ENCODE measurements around the gene SEMA3G.

The SEMA3G gene

DNA sequence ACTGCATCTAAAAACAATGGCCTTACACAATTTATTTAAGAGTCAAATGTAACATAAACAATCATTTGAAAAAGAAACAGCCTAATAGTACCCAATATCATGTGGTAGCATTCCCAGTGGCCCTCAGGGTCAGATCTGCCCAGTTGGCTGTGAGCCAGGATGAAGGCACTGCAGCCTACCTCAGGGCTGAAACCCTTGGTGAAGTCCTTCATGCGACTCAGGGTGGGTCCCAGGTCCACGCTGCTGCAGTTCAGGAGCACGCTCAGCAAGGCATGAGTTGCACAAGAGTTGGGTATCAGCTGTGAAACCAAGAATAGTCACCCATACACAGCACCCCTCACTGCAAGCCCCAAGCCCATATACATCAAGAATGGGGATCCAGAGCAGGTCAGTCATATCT, 37.1 kb downstream of the SEMA3G start:
- no peak for DNase-seq

DNA sequence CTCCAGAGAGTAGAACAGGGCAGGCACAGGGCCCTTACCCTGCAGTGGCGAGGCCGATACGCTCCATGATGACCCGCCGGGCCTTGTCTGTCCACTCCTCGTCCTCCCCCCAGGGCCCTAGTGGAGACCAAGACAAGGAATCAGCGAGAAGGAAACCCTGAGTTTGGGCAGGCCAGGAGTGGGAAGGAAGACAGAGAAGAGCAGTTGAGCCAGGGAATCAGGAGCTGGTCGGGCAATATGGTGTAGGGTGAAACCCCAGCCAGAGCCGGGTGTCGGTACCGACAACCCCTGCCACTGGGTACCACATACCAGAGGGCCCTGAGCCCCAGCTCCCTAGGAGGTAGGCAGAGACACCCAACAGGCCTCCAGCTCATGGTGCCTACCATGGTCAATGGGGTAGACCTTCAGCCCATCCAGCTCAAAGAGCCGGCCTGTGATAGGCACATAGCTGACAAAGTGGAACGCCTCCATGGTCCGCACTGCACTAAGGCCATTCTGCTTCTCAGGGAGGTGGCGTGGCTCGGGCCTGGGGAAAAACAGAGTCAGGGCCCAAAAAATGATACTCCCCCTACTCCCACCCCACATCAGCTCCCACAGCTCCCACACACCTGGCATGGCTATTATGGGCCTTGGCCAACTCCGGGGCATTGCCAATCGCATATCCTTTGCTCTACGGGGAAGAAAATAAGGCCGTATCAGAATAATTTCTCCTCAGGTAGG, 38.0 kb downstream of the SEMA3G start:
- DNase-seq: no peak

DNA sequence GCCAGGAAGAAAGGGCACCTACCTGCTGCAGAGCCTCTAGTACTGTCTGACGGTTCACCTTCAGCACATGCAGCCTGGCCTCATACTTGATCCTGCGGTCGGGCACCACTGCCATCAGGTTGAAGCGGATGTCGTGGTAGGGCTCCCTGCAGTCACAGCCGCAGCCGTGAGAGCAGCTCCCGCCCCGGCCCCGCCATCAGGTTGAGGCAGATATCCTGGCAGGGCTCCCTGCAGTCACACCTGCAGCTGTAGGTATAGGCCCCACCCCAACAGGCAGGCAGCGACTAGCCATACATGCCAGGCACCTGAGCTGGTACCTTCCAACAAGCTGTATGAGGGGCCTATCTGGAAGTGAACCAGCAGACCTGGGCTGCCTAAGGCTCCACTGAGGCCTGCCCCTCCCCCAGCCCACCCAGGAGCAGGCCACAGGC, 38.7 kb downstream of the SEMA3G start:
- no peak for DNase-seq

DNA sequence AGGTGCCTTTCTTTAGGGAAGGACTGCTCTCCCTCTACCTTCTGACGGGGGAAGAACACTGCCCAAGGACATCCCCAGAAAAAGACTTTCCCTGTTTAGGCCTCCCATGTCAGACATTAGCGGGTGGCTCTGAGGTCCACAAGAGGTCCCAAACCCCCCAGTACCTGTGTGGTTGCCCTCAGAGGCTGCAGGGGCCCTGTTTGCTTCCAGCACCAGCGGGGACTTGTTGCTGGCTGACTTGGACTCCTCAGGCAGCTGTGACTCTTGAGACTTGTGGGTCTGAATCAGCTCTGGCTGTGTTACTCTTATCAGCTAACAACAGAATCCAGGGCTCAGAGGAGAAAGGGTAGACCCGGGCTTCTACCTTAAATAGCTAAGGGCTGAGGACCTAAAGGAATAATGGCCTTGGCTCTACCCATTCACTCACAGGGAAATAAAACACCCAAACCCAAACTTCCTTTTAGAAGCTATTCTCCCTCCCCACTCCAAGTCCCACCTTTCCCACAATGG, 39.2 kb downstream of the SEMA3G start:
- peak; percentile 87 for DNase-seq

DNA sequence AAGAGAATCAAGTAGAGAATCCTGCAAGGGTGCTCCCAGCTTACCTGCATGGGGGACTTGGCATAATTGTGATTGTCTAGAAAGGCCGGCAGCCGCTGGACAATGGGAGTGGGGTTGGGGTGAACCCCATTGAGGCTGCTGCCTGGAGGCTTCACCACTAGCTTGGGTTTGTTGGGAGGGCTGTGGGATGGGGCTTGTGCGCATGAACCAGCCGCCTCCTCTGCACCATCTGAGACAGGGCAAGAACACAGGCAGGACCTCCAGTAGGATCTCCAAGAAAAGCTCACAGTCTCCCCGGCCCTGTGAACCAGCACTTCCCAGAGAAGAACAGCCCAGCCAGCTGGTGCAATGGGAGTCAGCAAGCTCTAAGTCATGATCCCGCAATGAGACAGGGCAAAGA, 39.8 kb downstream of the SEMA3G start:
- no peak for DNase-seq

GRCh38 chr3:52404391-52404790, 40.5 kb downstream of the SEMA3G start:
- no peak for DNase-seq

- DNase-seq: no peak
Measured at GRCh38 chr3:52403955-52404354, 40.9 kb downstream of the SEMA3G start.

DNA sequence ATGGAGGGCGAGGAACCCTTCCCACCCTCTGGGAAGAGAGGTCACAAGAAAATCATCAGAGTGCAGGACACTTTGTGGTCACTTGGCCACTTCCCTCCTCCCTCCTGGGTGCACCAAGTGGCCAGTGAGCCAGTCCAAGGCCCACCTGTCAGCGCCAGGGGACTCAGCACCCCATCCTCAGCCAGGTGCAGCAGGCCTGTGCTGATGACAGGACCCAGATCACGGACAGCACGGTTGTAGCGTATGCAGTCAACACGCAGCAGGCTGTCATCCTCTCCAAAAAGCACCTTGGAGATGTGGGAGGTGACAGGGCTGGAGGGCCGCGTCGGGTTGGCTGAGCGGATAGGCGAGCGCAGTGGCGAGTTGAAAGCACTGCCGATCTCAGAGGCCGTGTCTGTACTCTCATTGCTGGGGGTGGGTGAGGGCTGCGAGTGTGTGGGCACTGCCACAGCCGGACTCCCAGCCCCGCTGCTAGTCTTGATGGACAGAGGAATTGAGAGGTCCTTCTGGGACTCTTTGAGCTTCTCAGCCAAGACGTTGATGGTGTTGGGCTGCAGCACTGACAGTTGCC, 41.5 kb downstream of the SEMA3G start:
- DNase-seq: no peak

DNA sequence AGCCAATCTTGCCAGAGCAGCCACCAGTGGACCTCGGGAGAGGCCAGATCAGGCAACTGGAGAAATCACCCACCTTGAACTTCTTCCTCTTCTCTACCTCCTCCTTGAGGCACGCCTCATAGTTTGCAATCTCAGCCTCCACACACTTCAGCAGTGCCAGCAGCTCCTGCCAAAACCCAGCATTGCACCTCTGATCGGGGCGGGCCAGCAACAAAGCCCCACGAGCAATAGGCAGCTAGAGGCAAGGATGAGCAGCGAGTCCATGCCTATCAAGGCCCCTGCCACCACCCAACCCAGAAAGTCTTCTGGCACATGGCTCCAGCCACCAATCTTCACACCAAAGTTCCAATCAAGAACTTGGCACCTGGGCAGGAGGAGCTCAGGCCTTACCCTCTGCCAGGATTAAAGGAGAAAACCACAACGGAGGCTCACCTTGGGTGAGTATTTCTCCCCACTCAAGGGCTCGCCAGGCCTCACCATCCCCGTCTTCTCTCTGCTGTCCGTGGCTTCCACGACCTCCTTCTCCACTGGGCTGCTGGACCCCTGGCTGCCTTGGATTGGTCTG, 42.1 kb downstream of the SEMA3G start:
- DNase-seq: no peak

DNA sequence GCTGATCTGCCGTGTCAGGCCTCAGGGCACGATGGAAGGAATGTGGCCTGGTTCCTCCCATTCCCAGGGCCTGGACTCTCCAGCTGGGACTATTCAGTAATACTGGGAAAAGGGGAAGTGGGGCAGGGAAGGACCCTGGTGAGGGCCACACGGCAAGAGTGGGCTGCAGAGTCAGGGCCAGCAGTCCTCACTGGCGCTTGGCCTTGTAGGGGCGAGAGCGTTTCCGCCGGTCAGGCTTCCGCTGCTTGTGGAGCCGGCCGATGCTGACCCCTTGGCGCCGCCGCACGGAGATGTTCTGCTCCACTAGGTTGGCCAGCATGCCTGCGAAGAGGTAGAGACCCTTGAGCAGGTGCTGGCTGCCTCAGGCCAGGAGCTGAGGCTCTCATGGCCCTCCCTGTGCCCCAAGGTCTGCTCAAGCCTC, 42.8 kb downstream of the SEMA3G start:
- DNase-seq: no peak

DNA sequence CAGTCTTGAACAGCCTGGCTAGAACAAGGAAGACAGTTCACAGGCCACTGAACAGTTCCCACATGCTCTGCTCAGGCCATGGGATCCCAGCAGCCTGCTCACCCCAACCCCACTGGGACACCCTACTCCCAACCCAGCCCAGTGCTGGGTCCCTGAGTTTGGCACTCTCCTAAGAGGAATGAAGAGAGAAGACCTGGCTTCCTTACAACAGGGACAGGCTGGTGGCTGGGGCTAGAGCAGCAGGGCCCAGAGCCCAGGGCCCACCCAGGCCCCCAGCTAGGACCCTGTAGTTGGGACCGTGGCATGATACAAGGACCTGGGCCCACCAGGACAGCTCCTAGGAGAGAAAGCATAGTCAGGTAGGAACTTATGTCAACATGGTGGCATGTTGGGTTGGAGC, 43.4 kb downstream of the SEMA3G start:
- DNase-seq: no peak

GRCh38 chr3:52401021-52401420, 43.9 kb downstream of the SEMA3G start:
- DNase-seq: no peak

- peak; percentile 93 for DNase-seq
Measured at GRCh38 chr3:52400275-52400793, 44.6 kb downstream of the SEMA3G start.

DNA sequence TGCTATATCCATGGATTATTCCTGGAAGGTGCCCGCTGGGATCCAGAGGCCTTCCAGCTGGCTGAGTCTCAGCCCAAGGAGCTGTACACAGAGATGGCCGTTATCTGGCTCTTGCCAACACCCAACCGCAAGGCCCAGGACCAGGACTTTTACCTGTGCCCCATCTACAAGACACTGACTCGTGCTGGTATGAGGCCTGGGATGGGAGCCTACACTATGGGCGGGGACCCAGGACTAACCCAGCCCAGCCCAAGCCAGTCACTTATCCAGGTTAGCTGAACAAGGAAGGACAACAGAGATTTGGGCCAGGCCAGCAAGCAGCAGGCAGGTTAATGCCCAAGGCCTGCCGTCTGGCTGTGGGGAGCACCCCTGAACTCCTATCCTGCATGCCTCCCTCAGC, 45.3 kb downstream of the SEMA3G start:
- DNase-seq: peak; percentile 36

- DNase-seq: no peak
Measured at GRCh38 chr3:52399131-52399530, 45.8 kb downstream of the SEMA3G start.

GRCh38 chr3:52398670-52399081, 46.2 kb downstream of the SEMA3G start:
- DNase-seq: no peak

DNA sequence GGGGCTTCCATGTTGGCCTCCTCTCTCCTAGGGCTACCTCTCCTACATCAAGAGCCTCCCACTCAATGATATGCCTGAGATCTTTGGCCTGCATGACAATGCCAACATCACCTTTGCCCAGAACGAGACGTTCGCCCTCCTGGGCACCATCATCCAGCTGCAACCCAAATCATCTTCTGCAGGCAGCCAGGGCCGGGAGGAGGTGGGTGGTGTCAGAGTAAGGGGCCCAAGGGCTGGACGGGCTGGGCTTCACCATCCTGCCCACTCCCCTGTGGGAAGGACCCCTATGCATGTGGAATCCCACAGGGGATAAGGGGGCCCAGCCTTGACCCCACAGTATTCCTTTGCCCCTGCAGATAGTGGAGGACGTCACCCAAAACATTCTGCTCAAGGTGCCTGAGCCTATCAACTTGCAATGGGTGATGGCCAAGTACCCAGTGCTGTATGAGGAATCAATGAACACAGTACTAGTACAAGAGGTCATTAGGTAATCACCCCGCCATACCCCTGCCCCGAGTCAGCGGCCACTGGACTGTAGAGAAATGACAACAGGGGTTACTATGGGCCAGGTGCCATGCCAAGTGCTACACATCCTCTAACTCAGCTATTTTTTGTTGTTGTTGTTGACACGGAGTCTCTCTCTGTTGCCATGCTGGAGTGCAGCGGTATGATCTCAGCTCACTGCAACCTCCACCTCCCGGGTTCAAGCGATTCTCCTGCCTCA, 47.1 kb downstream of the SEMA3G start:
- DNase-seq: no peak

- no peak for DNase-seq
Measured at GRCh38 chr3:52396907-52397591, 47.9 kb downstream of the SEMA3G start.

DNA sequence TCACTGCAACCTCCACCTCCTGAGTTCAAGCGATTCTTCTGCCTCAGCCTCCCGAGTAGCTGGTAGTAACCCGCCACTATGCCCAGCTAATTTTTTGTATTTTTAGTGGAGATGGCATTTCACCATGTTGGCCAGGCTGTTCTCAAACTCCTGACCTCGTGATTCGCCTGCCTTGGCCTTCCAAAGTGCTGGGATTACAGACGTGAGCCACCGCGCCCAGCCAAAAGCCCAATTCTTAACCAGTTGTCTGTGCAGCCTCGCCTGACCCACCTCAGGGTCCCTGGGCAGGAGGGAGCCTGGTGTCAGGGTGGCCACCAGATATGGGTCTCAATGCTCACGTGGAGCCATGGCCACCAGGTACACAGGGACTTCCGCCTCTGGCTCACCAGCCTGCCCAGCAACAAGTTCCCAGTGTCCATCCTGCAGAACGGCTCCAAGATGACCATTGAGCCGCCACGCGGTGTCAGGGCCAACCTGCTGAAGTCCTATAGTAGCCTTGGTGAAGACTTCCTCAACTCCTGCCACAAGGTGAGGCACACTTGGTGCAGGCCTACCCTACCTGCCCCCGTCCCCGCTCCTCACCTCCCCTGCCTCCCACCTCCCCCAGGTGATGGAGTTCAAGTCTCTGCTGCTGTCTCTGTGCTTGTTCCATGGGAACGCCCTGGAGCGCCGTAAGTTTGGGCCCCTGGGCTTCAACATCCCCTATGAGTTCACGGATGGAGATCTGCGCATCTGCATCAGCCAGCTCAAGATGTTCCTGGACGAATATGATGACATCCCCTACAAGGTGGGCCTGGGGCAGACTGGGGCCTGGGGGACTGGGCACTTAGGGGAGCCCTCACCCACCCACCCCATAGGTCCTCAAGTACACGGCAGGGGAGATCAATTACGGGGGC, 48.6 kb downstream of the SEMA3G start:
- no peak for DNase-seq

DNA sequence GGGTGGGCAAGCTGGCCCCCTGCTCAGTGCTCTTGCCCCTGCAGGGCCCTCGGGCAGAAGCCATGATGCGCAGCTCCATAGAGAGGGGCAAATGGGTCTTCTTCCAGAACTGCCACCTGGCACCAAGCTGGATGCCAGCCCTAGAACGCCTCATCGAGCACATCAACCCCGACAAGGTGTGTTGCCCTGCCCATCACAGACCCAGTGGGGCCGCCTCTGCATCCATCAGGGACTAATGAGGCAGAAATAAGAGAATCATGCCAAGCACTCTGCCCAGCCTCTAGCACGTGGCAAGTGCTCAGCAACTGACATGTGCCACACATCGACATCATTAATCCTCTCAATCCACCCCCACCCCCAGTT, 49.4 kb downstream of the SEMA3G start:
- DNase-seq: no peak

- DNase-seq: no peak
Measured at GRCh38 chr3:52394751-52395502, 50.0 kb downstream of the SEMA3G start.
